Osteoblast (primary cell): ENCODE measurements around the gene SCD5. TPM values are rescaled to one million over a fixed set of nuclear protein-coding genes. Genes with fewer than 3 reads are reported as not detected.

Experiments used
- DNase-seq: peaks from one replicate; pipeline ENCODE4 v3.0.0; 2011; ENCODE audit warnings: low spot score, mixed read lengths; ENCODE audit not compliant: insufficient read length; ENCODE audit errors: missing footprints
- H2AFZ ChIP-seq: 2 replicates; pipeline ENCODE4 v1.6.0; 2011; ENCODE audit warnings: mild to moderate bottlenecking, low read length
- H3K27ac ChIP-seq: 2 replicates; pipeline ENCODE4 v1.5.1; 2011; ENCODE audit warnings: mild to moderate bottlenecking, low read depth, low read length, moderate library complexity
- H3K27me3 ChIP-seq: 2 replicates; pipeline ENCODE4 v1.6.0; 2012; ENCODE audit warnings: mild to moderate bottlenecking, control low read depth, inconsistent platforms, low read length, moderate library complexity; ENCODE audit not compliant: insufficient read depth
- H3K36me3 ChIP-seq: 2 replicates; pipeline ENCODE4 v1.5.1; 2011; ENCODE audit warnings: mild to moderate bottlenecking, low read length, control low read depth, moderate library complexity; ENCODE audit not compliant: insufficient read depth
- H3K4me1 ChIP-seq: 2 replicates; pipeline ENCODE4 v1.5.1; 2011; ENCODE audit warnings: mild to moderate bottlenecking, low read length, control low read depth, moderate library complexity; ENCODE audit not compliant: insufficient read depth
- H3K4me2 ChIP-seq: 2 replicates; pipeline ENCODE4 v1.6.0; 2011; ENCODE audit warnings: mild to moderate bottlenecking, low read length; ENCODE audit not compliant: insufficient read depth
- H3K4me3 ChIP-seq: fragments of 200-600 bp; sonication (generic); 3 replicates; pipeline ENCODE4 v1.5.1; 2012; ENCODE audit warnings: mild to moderate bottlenecking, low read length, inconsistent platforms; ENCODE audit not compliant: insufficient read depth
- H3K79me2 ChIP-seq: 2 replicates; pipeline ENCODE4 v1.6.0; 2012; ENCODE audit warnings: mild to moderate bottlenecking, low read length, control low read depth, inconsistent platforms; ENCODE audit not compliant: insufficient read depth
- H3K9me3 ChIP-seq: 2 replicates; pipeline ENCODE4 v1.5.1; 2011; ENCODE audit warnings: low read depth, low read length, control low read depth
- H4K20me1 ChIP-seq: 2 replicates; pipeline ENCODE4 v1.6.0; 2012; ENCODE audit warnings: mild to moderate bottlenecking, low read length, control low read depth; ENCODE audit not compliant: insufficient read depth
- total RNA-seq: library from RNA; depleted of rRNA; stranded (reverse); fragments of >200 nt; gene quantifications from 2 replicates; pipeline ENCODE4 v1.2.3, GENCODE V29; 2012
- TF ChIP-seq, protein P1 (sequence below): IDR thresholded peaks from 2 replicates; pipeline ENCODE4 v1.5.1; 2011; ENCODE audit warnings: mild to moderate bottlenecking, low read depth, low read length, moderate library complexity; ENCODE audit errors: extremely low read depth

Gene SCD5
- total RNA-seq, 1 donor, result 11.9 TPM

DNA sequence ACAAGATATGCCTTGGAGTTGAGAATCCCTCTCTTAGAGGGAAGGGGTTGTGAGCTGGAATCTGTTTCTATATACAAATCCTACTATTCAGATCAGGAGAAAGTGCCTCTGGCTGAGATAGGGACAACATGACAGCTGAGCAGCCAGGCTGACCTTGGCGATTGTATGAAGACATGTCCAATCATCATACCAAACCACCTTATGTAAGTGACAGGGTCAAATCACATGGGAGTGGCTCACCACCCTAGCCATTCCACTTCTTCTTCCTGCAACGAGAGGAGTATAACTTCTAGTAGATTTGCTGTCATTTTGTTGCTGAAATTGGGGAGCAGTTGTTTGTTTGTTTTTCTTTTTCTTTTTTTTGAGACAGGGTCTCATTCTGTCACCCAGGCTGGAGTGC lies 188.6 kb downstream of the SCD5 start:
- Histone ChIP-seq H3K79me2 (no peaks in the 10 kb centered on the region), H3K4me1 (no peaks in the 10 kb centered on the region), H3K4me3 (no peak overlapping the region), H4K20me1 (no peaks in the 10 kb centered on the region), H3K36me3 (no peaks in the 10 kb centered on the region), H2AFZ (no peak overlapping the region), H3K27ac (no peak overlapping the region), H3K9me3 (no peaks in the 10 kb centered on the region), H3K27me3 (peaks cover 4% of the 10 kb centered on the region), H3K4me2 (no peak overlapping the region)
- TF ChIP-seq, protein P1, sequence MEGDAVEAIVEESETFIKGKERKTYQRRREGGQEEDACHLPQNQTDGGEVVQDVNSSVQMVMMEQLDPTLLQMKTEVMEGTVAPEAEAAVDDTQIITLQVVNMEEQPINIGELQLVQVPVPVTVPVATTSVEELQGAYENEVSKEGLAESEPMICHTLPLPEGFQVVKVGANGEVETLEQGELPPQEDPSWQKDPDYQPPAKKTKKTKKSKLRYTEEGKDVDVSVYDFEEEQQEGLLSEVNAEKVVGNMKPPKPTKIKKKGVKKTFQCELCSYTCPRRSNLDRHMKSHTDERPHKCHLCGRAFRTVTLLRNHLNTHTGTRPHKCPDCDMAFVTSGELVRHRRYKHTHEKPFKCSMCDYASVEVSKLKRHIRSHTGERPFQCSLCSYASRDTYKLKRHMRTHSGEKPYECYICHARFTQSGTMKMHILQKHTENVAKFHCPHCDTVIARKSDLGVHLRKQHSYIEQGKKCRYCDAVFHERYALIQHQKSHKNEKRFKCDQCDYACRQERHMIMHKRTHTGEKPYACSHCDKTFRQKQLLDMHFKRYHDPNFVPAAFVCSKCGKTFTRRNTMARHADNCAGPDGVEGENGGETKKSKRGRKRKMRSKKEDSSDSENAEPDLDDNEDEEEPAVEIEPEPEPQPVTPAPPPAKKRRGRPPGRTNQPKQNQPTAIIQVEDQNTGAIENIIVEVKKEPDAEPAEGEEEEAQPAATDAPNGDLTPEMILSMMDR, result no peak
- no peak for DNase-seq

DNA sequence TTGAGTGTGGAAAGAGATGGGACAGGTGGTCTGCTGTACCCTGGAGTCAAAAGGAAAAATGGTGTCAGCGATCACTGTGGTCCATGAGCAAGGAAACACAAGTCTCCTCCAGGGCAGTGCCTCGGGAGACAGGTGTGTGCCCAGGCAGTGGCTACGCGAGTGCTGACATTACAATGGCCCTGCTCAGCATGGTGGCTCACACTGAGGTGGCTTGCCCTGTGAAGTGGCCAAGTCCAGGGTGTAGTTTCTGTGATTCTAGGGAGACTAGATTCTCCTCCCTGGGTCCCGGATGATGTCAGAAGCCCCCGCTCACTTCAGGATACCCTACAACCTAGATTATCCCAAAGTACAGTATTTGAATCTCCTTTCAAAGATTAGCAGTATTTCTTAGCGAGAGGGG lies 192.0 kb downstream of the SCD5 start:
- TF ChIP-seq, protein P1, result no peak
- H3K4me1 ChIP-seq, result no peaks in the 10 kb centered on the region
- no peak overlapping the region for H3K4me2 ChIP-seq
- no peak overlapping the region for H3K4me3 ChIP-seq
- no peaks in the 10 kb centered on the region for H3K79me2 ChIP-seq
- H3K27me3 ChIP-seq, result no peaks in the 10 kb centered on the region
- no peaks in the 10 kb centered on the region for H3K36me3 ChIP-seq
- no peak overlapping the region for H3K27ac ChIP-seq
- no peak for DNase-seq
- no peak overlapping the region for H2AFZ ChIP-seq
- H4K20me1 ChIP-seq, result no peaks in the 10 kb centered on the region
- H3K9me3 ChIP-seq, result no peaks in the 10 kb centered on the region

DNA sequence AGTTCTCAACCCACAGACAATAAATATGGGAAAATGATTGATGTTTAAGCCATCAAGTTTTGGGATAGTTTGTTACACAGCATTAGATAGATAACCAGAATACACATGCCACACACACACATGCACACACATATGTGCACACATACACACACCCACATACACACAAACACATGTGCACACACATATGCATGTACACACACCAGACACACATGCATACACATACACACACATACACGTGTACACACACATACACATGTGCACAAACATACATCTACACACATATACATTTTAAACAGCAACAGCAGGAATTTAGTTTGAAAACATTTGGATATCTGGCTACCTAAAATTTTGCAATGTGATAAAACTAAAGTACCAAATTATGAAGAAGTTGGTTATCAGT lies 194.1 kb downstream of the SCD5 start:
- no peaks in the 10 kb centered on the region for H3K36me3 ChIP-seq
- no peak overlapping the region for H3K4me2 ChIP-seq
- H3K9me3 ChIP-seq, result no peaks in the 10 kb centered on the region
- H3K4me1 ChIP-seq, result no peaks in the 10 kb centered on the region
- H3K27me3 ChIP-seq, result peaks cover 4% of the 10 kb centered on the region
- no peak overlapping the region for H3K4me3 ChIP-seq
- H2AFZ ChIP-seq, result no peak overlapping the region
- H3K79me2 ChIP-seq, result no peaks in the 10 kb centered on the region
- TF ChIP-seq, protein P1, result no peak
- DNase-seq, result no peak
- no peaks in the 10 kb centered on the region for H4K20me1 ChIP-seq
- H3K27ac ChIP-seq, result no peak overlapping the region

DNA sequence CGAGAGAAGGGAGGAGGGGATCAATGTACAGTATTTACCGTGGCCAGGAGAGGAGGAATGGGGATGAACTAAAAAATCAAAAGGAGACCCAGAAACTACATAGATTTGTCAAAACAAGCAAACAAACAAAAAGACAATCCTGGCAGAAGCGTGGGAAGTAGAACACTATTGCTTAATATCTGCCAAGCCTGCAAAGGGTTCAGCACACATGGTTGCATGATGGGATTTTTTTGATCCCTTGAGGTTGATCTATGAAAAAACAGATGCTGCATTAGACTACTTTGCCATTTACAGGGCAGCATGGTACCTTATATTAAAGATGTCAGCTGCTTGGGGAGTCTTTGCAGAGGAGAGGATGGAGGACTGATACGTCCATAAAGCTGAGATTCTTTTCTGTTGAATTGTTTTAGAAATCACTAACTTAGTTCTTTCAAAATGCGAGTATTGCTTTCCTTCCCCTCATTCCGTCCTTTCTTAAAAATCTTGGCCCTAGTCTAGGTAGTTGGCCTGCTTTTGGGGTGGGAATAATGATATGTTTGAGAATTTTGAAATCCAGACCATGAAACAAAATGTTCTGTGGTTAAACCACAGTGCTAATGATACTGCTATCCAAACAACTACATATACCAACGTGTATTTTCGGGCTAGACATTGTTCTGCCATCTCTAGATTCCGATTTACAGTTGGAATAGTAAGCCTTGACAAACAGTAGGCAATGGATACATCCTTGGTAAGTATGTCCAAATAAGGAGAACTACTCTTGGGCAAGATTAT lies 197.2 kb downstream of the SCD5 start:
- Histone ChIP-seq H3K79me2 (no peaks in the 10 kb centered on the region), H3K27me3 (peaks cover 4% of the 10 kb centered on the region), H3K4me3 (no peak overlapping the region), H3K27ac (no peak overlapping the region), H4K20me1 (no peaks in the 10 kb centered on the region), H3K4me1 (no peaks in the 10 kb centered on the region), H3K9me3 (no peaks in the 10 kb centered on the region), H3K4me2 (no peak overlapping the region), H2AFZ (no peak overlapping the region), H3K36me3 (no peaks in the 10 kb centered on the region)
- TF ChIP-seq, protein P1, result no peak
- DNase-seq, result no peak
